OCI-LY7 (cell line): Measurements from ENCODE around the gene RNF167. TPM values are rescaled to one million over a fixed set of nuclear protein-coding genes. Genes with fewer than 3 reads are reported as not detected.

Experiments
- BruUV-seq: library from RNA; stranded (reverse); fragments of 400-500 nt; replicated peaks from 2 replicates; lab custom pipeline; 2021; lab: Mats Ljungman, UMichigan
- CTCF ChIA-PET: fragments of 300-600 bp; sonication (Branson Sonifier 250); formaldehyde crosslinking; loops from one replicate; lab custom pipeline; 2022; ENCODE audit warnings: antibody characterized with exemption; ENCODE audit not compliant: unreplicated experiment; lab: Charles Lee
- POLR2A ChIA-PET: fragments of 300-600 bp; sonication (Branson Sonifier 250); formaldehyde crosslinking; loops from one replicate; lab custom pipeline; 2022; ENCODE audit warnings: antibody characterized with exemption; lab: Charles Lee
- DNase-seq: peaks from one replicate; pipeline ENCODE4 v3.0.0-alpha.2; 2015; ENCODE audit warnings: low spot score
- H2AFZ ChIP-seq: fragments of 200-600 bp; sonication (generic), shearing (Covaris generic); 2 replicates; pipeline ENCODE4 v1.6.1; 2014; ENCODE audit warnings: mild to moderate bottlenecking, antibody characterized with exemption, low read length, moderate library complexity
- H3K27ac ChIP-seq: fragments of 200-600 bp; sonication (generic); 2 replicates; pipeline ENCODE4 v1.5.1; 2014; ENCODE audit warnings: mixed run types, low read depth, mild to moderate bottlenecking, moderate library complexity, low read length, inconsistent platforms; ENCODE audit not compliant: poor library complexity, severe bottlenecking
- H3K36me3 ChIP-seq: fragments of 200-600 bp; sonication (generic); 2 replicates; pipeline ENCODE4 v1.6.1; 2014; ENCODE audit warnings: mild to moderate bottlenecking, antibody characterized with exemption, low read length, moderate library complexity, mixed read lengths; ENCODE audit not compliant: insufficient read depth
- H3K4me1 ChIP-seq: fragments of 200-600 bp; sonication (generic); 2 replicates; pipeline ENCODE4 v1.5.1; 2014; ENCODE audit warnings: mild to moderate bottlenecking, low read length; ENCODE audit not compliant: insufficient read depth, poor library complexity, severe bottlenecking
- H3K4me2 ChIP-seq: fragments of 200-600 bp; sonication (generic); 2 replicates; pipeline ENCODE4 v1.6.1; 2014; ENCODE audit warnings: mild to moderate bottlenecking, low read length
- H3K4me3 ChIP-seq: fragments of 200-600 bp; sonication (generic); 2 replicates; pipeline ENCODE4 v1.5.1; 2014; ENCODE audit warnings: mild to moderate bottlenecking, low read depth, low read length; ENCODE audit not compliant: poor library complexity, severe bottlenecking
- H3K79me2 ChIP-seq: fragments of 200-600 bp; sonication (generic); 2 replicates; pipeline ENCODE4 v1.6.1; 2016; ENCODE audit warnings: low read depth, mild to moderate bottlenecking, low read length, moderate library complexity, mixed read lengths; ENCODE audit not compliant: insufficient read depth
- H3K9me2 ChIP-seq: fragments of 200-600 bp; sonication (generic); 2 replicates; pipeline ENCODE4 v1.6.1; 2016; ENCODE audit warnings: mild to moderate bottlenecking, low read length, mixed read lengths; ENCODE audit not compliant: insufficient read depth
- H3K9me3 ChIP-seq: fragments of 200-600 bp; sonication (generic); 2 replicates; pipeline ENCODE4 v1.6.1; 2014; ENCODE audit warnings: mild to moderate bottlenecking, mixed run types, low read length, mixed read lengths
- H4K20me1 ChIP-seq: fragments of 200-600 bp; sonication (generic); 2 replicates; pipeline ENCODE4 v1.6.1; 2014; ENCODE audit warnings: mild to moderate bottlenecking, antibody characterized with exemption, low read length, moderate library complexity, mixed read lengths; ENCODE audit not compliant: insufficient read depth
- EZH2phosphoT487 ChIP-seq: fragments of 200-600 bp; sonication (generic); IDR thresholded peaks from 2 replicates; pipeline ENCODE4 v1.6.1; 2018; ENCODE audit warnings: low read depth, borderline replicate concordance, mild to moderate bottlenecking, mixed run types, antibody characterized with exemption, low read length, moderate library complexity, mixed read lengths
- intact Hi-C: fragments of 100-400 bp; cut with micrococcal nuclease; formaldehyde crosslinking; loops from one replicate; pipeline ENCODE4 v1.10.0; 2022; ENCODE audit not compliant: unreplicated experiment
- total RNA-seq, 2 experiments: library from RNA; depleted of rRNA in 1 of 2; stranded (reverse); fragments of >200 nt in 1 of 2; shearing (Covaris generic) in 1 of 2; gene quantifications; 2 replicates each; pipeline ENCODE4 v1.2.3, GENCODE V29; 2014 to 2022
- TF ChIP-seq, protein P1 (sequence below): fragments of 200-600 bp; sonication (generic); conservative IDR thresholded peaks from 2 replicates; pipeline ENCODE4 v1.5.1; 2014; ENCODE audit warnings: mild to moderate bottlenecking, antibody characterized with exemption, low read length, moderate library complexity, mixed read lengths

The RNF167 gene
- total RNA-seq, 2 experiments from 2014 or later, result 46.5 to 124 TPM

DNA sequence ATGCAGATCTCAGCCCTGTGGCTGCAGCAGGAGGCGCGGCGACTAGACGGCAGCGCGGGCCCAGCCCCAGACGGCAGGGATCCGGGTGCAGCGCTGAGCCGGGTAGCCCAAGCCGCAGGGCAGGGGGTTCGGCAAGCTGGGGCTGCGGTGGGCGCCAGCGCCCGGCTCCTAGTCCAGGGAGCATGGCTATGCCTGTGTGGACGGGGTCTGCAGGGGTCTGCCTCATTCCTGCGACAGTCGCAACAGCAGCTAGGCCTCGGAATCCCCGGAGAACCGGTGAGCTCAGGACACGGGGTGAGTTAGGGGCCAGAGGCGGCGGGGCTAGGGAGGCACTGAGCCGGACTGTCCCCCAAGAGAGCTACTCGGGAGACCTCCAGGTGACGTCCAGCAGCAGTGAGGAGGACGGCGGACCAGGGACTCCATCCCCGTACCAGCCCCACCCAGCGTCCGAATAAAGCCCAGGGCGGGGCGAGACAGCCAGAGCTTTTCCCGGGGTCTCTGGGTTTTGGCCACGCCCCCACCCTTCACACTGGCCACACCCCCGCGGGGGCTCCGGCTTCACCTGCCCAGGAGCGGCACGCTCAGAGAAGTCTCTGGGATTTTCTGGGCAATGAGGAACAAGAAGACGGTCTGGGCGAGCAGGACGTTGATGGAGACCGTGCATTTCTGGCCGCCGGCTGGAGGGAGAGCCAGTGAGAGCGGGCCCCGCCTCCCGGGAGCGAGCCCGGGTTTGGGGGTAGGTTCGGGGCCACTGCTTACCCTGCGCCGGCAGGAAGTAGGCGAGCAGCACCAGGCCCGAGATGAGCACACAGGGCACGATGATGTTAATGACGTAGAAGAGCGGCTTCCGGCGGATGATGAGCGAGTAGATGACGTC, 39.6 kb upstream of the RNF167 start:
- ChIA-PET CTCF (no interaction called here), POLR2A (interaction anchor here (0.5 kb wide), 1 partner anchor 443 kb away, joined by 3 read pairs; no protein-coding TSS in a partner anchor)
- Histone ChIP-seq H3K27ac (no peak overlapping the region), H3K4me3 (peak overlapping the region; percentile 43), H3K9me2 (no peaks in the 10 kb centered on the region), H3K36me3 (peaks cover 17% of the 10 kb centered on the region; the same call in 1 of the 2 replicates), H3K4me1 (peaks cover 9% of the 10 kb centered on the region), H3K4me2 (peak overlapping the region; percentile 40), H4K20me1 (no peaks in the 10 kb centered on the region), H2AFZ (no peak overlapping the region), H3K79me2 (no peaks in the 10 kb centered on the region), H3K9me3 (no peaks in the 10 kb centered on the region)
- TF ChIP-seq, protein P1, sequence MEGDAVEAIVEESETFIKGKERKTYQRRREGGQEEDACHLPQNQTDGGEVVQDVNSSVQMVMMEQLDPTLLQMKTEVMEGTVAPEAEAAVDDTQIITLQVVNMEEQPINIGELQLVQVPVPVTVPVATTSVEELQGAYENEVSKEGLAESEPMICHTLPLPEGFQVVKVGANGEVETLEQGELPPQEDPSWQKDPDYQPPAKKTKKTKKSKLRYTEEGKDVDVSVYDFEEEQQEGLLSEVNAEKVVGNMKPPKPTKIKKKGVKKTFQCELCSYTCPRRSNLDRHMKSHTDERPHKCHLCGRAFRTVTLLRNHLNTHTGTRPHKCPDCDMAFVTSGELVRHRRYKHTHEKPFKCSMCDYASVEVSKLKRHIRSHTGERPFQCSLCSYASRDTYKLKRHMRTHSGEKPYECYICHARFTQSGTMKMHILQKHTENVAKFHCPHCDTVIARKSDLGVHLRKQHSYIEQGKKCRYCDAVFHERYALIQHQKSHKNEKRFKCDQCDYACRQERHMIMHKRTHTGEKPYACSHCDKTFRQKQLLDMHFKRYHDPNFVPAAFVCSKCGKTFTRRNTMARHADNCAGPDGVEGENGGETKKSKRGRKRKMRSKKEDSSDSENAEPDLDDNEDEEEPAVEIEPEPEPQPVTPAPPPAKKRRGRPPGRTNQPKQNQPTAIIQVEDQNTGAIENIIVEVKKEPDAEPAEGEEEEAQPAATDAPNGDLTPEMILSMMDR, result no peak
- no peak for TF ChIP-seq EZH2phosphoT487
- peak; percentile 14 for DNase-seq
- no TSS peak for BruUV-seq
- intact Hi-C loops, result loop anchor here (5.0 to 10.0 kb wide), 2 partner anchors 266 to 333 kb away; no protein-coding TSS in a partner anchor

DNA sequence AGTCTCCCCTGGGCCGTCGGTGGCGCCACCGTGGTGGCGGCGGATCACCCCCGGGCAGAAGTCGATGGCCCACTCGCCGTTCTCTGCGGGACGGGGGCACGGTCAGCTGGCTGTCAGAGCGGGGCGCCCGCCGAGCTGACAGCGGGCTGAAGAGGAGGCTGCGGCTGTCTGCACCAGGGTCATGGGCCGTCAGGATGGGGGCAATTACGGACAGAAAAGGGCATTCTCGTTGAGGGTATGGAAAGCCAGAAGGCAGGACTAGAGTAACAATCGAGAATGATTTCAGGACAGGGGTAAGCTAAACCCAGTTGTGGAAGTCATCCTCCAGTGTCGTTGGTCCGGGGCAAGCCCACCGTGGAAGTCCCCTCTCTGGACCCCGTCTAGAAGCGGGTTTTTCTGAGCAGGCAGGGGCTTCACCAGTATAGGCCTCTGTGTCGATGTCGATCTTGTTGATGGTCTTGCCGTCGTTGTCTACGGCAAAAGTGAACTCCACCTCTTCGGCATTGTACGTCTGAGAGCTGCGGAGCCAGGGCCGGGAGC, 38.9 kb upstream of the RNF167 start:
- CTCF ChIA-PET, result no interaction called here
- H3K4me1 ChIP-seq, result peaks cover 9% of the 10 kb centered on the region
- no peak overlapping the region for H3K27ac ChIP-seq
- no TSS peak for BruUV-seq
- no peaks in the 10 kb centered on the region for H3K9me2 ChIP-seq
- no peaks in the 10 kb centered on the region for H3K9me3 ChIP-seq
- peaks cover 11% of the 10 kb centered on the region; the same call in 1 of the 2 replicates for H3K36me3 ChIP-seq
- no peak for DNase-seq
- peak overlapping the region; percentile 40 for H3K4me2 ChIP-seq
- intact Hi-C loops, result loop anchor here (5.0 to 10.0 kb wide), 2 partner anchors 266 to 334 kb away; no protein-coding TSS in a partner anchor
- peak overlapping the region; percentile 43 for H3K4me3 ChIP-seq
- H3K79me2 ChIP-seq, result no peaks in the 10 kb centered on the region
- H4K20me1 ChIP-seq, result no peaks in the 10 kb centered on the region
- TF ChIP-seq, protein P1, result no peak
- no peak for TF ChIP-seq EZH2phosphoT487
- POLR2A ChIA-PET, result no interaction called here
- H2AFZ ChIP-seq, result no peak overlapping the region
